ENCODE data around the gene ASMT.

ASMT gene

GRCh38 chrX:1591102-1591862, 23.6 kb upstream of the ASMT start, which contains the start of gene AKAP17A:
Gene AKAP17A, plus strand, starts transcription at chrX:1591604. Its CDS starts 1,859 bp downstream, at chrX:1593463.
- Histone ChIP-seq H3K4me3 (replicated peaks; ENCODE audit: insufficient read depth, low read length) (peak within 1 kb of the TSS; percentile 80), H3K27me3 (ENCODE audit: insufficient read depth, poor library complexity, severe bottlenecking) (no peaks in the 10 kb centered on the region), H3K27ac (replicated peaks) (peak within 1 kb of the TSS; percentile 68)
- DNase-seq (ENCODE audit: low read depth in 1 of 2, low spot score in 1 of 2): peak; percentile 64 to 97
- TF ChIP-seq GABPA (IDR thresholded peaks at IDR 0.05; ENCODE audit: low read depth) (peak; percentile 90), POLR2AphosphoS5 (IDR thresholded peaks at IDR 0.05; ENCODE audit: low read depth) (no peak)

- Histone ChIP-seq H3K27me3 (ENCODE audit: insufficient read depth, poor library complexity, severe bottlenecking) (no peaks in the 10 kb centered on the region), H3K27ac (replicated peaks) (peak overlapping the region; percentile 68), H3K4me3 (replicated peaks; ENCODE audit: insufficient read depth, low read length) (peak overlapping the region; percentile 80)
- DNase-seq (ENCODE audit: low read depth in 1 of 2, low spot score in 1 of 2): no peak
- TF ChIP-seq, protein P1, sequence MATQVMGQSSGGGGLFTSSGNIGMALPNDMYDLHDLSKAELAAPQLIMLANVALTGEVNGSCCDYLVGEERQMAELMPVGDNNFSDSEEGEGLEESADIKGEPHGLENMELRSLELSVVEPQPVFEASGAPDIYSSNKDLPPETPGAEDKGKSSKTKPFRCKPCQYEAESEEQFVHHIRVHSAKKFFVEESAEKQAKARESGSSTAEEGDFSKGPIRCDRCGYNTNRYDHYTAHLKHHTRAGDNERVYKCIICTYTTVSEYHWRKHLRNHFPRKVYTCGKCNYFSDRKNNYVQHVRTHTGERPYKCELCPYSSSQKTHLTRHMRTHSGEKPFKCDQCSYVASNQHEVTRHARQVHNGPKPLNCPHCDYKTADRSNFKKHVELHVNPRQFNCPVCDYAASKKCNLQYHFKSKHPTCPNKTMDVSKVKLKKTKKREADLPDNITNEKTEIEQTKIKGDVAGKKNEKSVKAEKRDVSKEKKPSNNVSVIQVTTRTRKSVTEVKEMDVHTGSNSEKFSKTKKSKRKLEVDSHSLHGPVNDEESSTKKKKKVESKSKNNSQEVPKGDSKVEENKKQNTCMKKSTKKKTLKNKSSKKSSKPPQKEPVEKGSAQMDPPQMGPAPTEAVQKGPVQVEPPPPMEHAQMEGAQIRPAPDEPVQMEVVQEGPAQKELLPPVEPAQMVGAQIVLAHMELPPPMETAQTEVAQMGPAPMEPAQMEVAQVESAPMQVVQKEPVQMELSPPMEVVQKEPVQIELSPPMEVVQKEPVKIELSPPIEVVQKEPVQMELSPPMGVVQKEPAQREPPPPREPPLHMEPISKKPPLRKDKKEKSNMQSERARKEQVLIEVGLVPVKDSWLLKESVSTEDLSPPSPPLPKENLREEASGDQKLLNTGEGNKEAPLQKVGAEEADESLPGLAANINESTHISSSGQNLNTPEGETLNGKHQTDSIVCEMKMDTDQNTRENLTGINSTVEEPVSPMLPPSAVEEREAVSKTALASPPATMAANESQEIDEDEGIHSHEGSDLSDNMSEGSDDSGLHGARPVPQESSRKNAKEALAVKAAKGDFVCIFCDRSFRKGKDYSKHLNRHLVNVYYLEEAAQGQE (IDR thresholded peaks at IDR 0.05; ENCODE audit: insufficient replicate concordance, low read depth): no peak
- TF ChIP-seq GABPA (IDR thresholded peaks at IDR 0.05; ENCODE audit: low read depth): no peak
These were observed 22.9 kb upstream of the ASMT start for GRCh38 chrX:1591863-1592469.

DNA sequence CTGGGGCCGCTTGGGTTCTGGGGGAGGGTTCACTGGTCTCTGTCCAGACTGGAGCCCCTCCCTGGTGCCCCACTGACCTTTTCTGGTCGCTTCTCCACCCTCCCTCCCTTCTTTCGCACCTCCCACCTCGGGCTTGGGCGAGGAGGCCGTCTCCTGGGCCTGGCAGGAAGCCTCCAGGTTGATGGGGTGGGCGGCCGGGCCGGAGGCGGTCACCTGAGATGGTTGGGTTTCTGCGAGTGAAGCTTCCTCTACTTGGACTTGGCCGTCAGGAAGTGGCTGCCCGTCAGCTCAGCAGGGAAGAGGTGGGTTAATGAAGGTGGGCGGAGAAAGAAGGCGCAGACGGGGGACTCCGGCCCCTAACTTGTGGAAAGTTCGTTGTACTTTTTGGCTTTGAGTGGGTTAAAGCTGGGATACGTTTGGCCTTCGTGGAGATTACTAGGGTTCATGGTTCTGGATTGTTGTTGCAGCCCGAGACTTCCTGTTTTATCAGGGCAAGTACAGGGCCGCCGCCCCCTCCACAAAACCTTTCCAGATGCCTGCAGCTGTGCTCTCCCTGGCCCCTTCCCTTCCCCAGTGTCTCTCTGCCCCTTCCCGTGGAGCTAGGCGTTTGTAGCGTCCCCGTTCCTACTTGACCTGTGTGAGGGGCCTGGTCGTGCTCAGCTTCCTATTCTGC, 22.3 kb upstream of the ASMT start:
- TF ChIP-seq SPI1 (IDR thresholded peaks at IDR 0.05; ENCODE audit: borderline replicate concordance, low read depth): peak; percentile 84
- TF ChIP-seq GABPA (IDR thresholded peaks at IDR 0.05; ENCODE audit: low read depth): no peak
- Histone ChIP-seq H3K27ac (replicated peaks) (peak overlapping the region; percentile 68), H3K27me3 (ENCODE audit: insufficient read depth, poor library complexity, severe bottlenecking) (no peaks in the 10 kb centered on the region), H3K4me3 (replicated peaks; ENCODE audit: insufficient read depth, low read length) (peak overlapping the region; percentile 80)
- DNase-seq (ENCODE audit: low read depth in 1 of 2, low spot score in 1 of 2): peak in 1 of 2 experiments; percentile 73

DNA sequence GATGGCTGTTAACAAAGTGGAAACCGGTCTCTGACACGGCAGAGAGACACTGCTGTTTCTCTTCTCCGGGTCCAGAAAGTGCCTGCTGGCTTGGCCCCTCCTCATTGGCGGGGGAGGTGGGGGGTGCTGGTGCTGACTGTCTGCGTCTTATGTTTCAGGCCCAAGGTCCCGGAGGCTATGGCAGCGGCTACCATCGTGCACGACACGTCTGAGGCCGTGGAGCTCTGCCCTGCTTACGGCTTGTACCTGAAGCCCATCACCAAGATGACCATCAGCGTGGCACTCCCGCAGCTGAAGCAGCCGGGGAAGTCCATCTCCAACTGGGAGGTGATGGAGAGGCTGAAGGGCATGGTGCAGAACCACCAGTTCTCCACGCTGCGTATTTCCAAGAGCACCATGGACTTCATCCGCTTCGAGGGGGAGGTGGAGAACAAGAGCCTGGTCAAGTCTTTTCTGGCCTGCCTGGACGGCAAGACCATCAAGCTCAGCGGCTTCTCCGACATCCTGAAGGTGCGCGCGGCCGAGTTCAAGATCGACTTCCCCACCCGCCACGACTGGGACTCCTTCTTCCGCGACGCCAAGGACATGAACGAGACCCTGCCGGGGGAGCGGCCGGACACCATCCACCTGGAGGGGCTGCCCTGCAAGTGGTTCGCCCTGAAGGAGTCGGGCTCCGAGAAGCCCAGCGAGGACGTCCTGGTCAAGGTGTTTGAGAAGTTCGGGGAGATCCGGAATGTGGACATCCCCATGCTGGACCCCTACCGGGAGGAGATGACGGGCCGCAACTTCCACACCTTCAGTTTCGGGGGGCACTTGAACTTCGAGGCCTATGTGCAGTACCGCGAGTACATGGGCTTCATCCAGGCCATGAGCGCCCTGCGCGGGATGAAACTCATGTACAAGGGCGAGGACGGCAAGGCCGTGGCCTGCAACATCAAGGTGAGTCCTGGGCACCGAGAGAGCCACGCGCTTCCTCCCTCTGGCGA, 21.3 kb upstream of the ASMT start:
- no peak overlapping the region; the same call in 1 of the 2 replicates for H3K27ac ChIP-seq (replicated peaks)
- peak overlapping the region; percentile 80; the same call in 1 of the 2 replicates for H3K4me3 ChIP-seq (replicated peaks; ENCODE audit: insufficient read depth, low read length)
- no peaks in the 10 kb centered on the region for H3K27me3 ChIP-seq (ENCODE audit: insufficient read depth, poor library complexity, severe bottlenecking)
- TF ChIP-seq, protein P2, sequence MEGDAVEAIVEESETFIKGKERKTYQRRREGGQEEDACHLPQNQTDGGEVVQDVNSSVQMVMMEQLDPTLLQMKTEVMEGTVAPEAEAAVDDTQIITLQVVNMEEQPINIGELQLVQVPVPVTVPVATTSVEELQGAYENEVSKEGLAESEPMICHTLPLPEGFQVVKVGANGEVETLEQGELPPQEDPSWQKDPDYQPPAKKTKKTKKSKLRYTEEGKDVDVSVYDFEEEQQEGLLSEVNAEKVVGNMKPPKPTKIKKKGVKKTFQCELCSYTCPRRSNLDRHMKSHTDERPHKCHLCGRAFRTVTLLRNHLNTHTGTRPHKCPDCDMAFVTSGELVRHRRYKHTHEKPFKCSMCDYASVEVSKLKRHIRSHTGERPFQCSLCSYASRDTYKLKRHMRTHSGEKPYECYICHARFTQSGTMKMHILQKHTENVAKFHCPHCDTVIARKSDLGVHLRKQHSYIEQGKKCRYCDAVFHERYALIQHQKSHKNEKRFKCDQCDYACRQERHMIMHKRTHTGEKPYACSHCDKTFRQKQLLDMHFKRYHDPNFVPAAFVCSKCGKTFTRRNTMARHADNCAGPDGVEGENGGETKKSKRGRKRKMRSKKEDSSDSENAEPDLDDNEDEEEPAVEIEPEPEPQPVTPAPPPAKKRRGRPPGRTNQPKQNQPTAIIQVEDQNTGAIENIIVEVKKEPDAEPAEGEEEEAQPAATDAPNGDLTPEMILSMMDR (IDR thresholded peaks at IDR 0.05; ENCODE audit: insufficient read depth, low read length): no peak
- TF ChIP-seq POLR2AphosphoS5 (IDR thresholded peaks at IDR 0.05; ENCODE audit: low read depth): no peak
- TF ChIP-seq SPI1 (IDR thresholded peaks at IDR 0.05; ENCODE audit: borderline replicate concordance, low read depth): no peak
- TF ChIP-seq, protein P1 (IDR thresholded peaks at IDR 0.05; ENCODE audit: insufficient replicate concordance, low read depth): no peak
- no peak for TF ChIP-seq GABPA (IDR thresholded peaks at IDR 0.05; ENCODE audit: low read depth)
- DNase-seq (ENCODE audit: low read depth in 1 of 2, low spot score in 1 of 2): no peak

Measured in HL-60 (cell line).